Endometrium (tissue), 2 donors: Measurements from ENCODE around the gene SNIP1.
"Not testable (repeated sequence)": the region's sequence is repeated elsewhere in the genome, so short reads cannot be mapped to it uniquely, and the experiment has no call there.

ENCODE experiments used
- FAIRE-seq: peaks from 2 replicates; lab custom pipeline; 2012; peaks lifted over from hg19 to GRCh38; lab: Jason Lieb, UNC
- donor health status: control.
- donor health status: control.

Gene SNIP1

GRCh38 chr1:37553927-37554808 is at the start of gene SNIP1:
SNIP1 (minus strand) TSS chr1:37554293; CDS start chr1:37554229, 64 bp downstream.
- FAIRE-seq, result peak; percentile 76

- no peak for FAIRE-seq
Measured at GRCh38 chr1:37602750-37603694, 48.9 kb upstream of the SNIP1 start.

- FAIRE-seq, result no peak
Measured at GRCh38 chr1:37601441-37601840, 47.3 kb upstream of the SNIP1 start.

GRCh38 chr1:37599940-37600339 is 45.8 kb upstream of the SNIP1 start:
- FAIRE-seq, result no peak

- FAIRE-seq, result no peak
Measured at GRCh38 chr1:37596182-37596667, 42.1 kb upstream of the SNIP1 start.

- peak; percentile 18 for FAIRE-seq
Measured at GRCh38 chr1:37595440-37596181, 41.5 kb upstream of the SNIP1 start, which contains the start of gene GNL2. GNL2 (minus strand) TSS chr1:37595937; CDS start chr1:37595822, 115 bp downstream.

GRCh38 chr1:37593726-37594125 is 39.6 kb upstream of the SNIP1 start:
- FAIRE-seq, result no peak

GRCh38 chr1:37588939-37589338 is 34.8 kb upstream of the SNIP1 start:
- FAIRE-seq, result no peak

- not testable (repeated sequence) for FAIRE-seq
Measured at GRCh38 chr1:37584544-37584943, 30.5 kb upstream of the SNIP1 start.

GRCh38 chr1:37575692-37576091 is 21.6 kb upstream of the SNIP1 start:
- FAIRE-seq, result no peak

- FAIRE-seq, result no peak
Measured at GRCh38 chr1:37574834-37575480, 20.9 kb upstream of the SNIP1 start.

GRCh38 chr1:37570528-37571334 is 16.6 kb upstream of the SNIP1 start:
- no peak for FAIRE-seq

GRCh38 chr1:37567023-37567422 is 12.9 kb upstream of the SNIP1 start:
- FAIRE-seq, result no peak

GRCh38 chr1:37564892-37565291 is 10.8 kb upstream of the SNIP1 start:
- FAIRE-seq, result no peak

- no peak for FAIRE-seq
Measured at GRCh38 chr1:37562984-37563383, 8.9 kb upstream of the SNIP1 start.

- no peak for FAIRE-seq
Measured at GRCh38 chr1:37561133-37562132, 7.3 kb upstream of the SNIP1 start.

- FAIRE-seq, result no peak
Measured at GRCh38 chr1:37560401-37561132, 6.5 kb upstream of the SNIP1 start.

- not testable (repeated sequence) for FAIRE-seq
Measured at GRCh38 chr1:37559957-37560379, 5.9 kb upstream of the SNIP1 start.
